ENCODE data around the gene CCN5. TPM values are rescaled to one million over a fixed set of nuclear protein-coding genes. Genes with fewer than 3 reads are reported as not detected.

Gene CCN5
- total and polyA plus RNA-seq, 9 donors = 47.4 to 296 (median 183) TPM

- Histone ChIP-seq H3K27ac (no peak overlapping the region), H3K4me1 (ENCODE audit: insufficient read depth) (peaks cover 2% of the 10 kb centered on the region), H3K27me3 (no peaks in the 10 kb centered on the region), H3K4me3 (no peak overlapping the region), H3K36me3 (no peaks in the 10 kb centered on the region), H3K9me3 (no peaks in the 10 kb centered on the region)
- TF ChIP-seq CTCF (IDR thresholded peaks at IDR 0.05) (no peak), POLR2A (IDR thresholded peaks at IDR 0.05) (no peak)
- 62 to 68% (median 68%) methylated on average over 7 of the region's 7 CpGs for WGBS, 3 donors
- DNase-seq = peak; percentile 57 to 85 (median 64)
- intact Hi-C loops (cut with DNase I) = no loop called here
Observed at GRCh38 chr20:44738813-44739477, 23.8 kb downstream of the CCN5 start.

- Histone ChIP-seq H3K4me3 (no peak overlapping the region), H3K9me3 (no peaks in the 10 kb centered on the region), H3K27ac (no peak overlapping the region), H3K36me3 (no peaks in the 10 kb centered on the region), H3K27me3 (no peaks in the 10 kb centered on the region), H3K4me1 (ENCODE audit: insufficient read depth) (peaks cover 2% of the 10 kb centered on the region)
- DNase-seq = no peak
- no peak for TF ChIP-seq POLR2A (IDR thresholded peaks at IDR 0.05)
- TF ChIP-seq CTCF (IDR thresholded peaks at IDR 0.05) = no peak
- TF ChIP-seq EP300 (IDR thresholded peaks at IDR 0.05) = no peak
- intact Hi-C loops (cut with DNase I) = loop anchor here in 1 of 4 donors (10.0 kb wide), 1 partner anchor 225 kb away; the partner anchor contains the start of genes STK4 and TOMM34
- 70 to 78% (median 73%) methylated on average over 2 of the region's 2 CpGs for WGBS, 3 donors
Observed at GRCh38 chr20:44739942-44740341, 24.8 kb downstream of the CCN5 start.

GRCh38 chr20:44742304-44743079, 27.3 kb downstream of the CCN5 start:
- Histone ChIP-seq H3K36me3 (no peaks in the 10 kb centered on the region), H3K4me3 (no peak overlapping the region), H3K4me1 (ENCODE audit: insufficient read depth) (peaks cover 2% of the 10 kb centered on the region), H3K27ac (no peak overlapping the region), H3K27me3 (no peaks in the 10 kb centered on the region), H3K9me3 (no peaks in the 10 kb centered on the region)
- intact Hi-C loops (cut with DNase I) = loop anchor here in 1 of 4 donors (10.0 kb wide), 1 partner anchor 222 kb away; the partner anchor contains the start of genes STK4 and TOMM34
- TF ChIP-seq EP300 (IDR thresholded peaks at IDR 0.05) (no peak), CTCF (IDR thresholded peaks at IDR 0.05) (no peak), POLR2A (IDR thresholded peaks at IDR 0.05) (no peak)
- WGBS, 3 donors = 74 to 80% (median 77%) methylated on average over 14 of the region's 14 CpGs
- DNase-seq = no peak

GRCh38 chr20:44743080-44743701, 28.0 kb downstream of the CCN5 start:
- Histone ChIP-seq H3K9me3 (no peaks in the 10 kb centered on the region), H3K27me3 (no peaks in the 10 kb centered on the region), H3K4me3 (no peak overlapping the region), H3K27ac (no peak overlapping the region), H3K36me3 (no peaks in the 10 kb centered on the region), H3K4me1 (ENCODE audit: insufficient read depth) (peaks cover 2% of the 10 kb centered on the region)
- no peak for DNase-seq
- intact Hi-C loops (cut with DNase I) = loop anchor here in 1 of 4 donors (10.0 kb wide), 1 partner anchor 222 kb away; the partner anchor contains the start of genes STK4 and TOMM34
- TF ChIP-seq EP300 (IDR thresholded peaks at IDR 0.05) (no peak), POLR2A (IDR thresholded peaks at IDR 0.05) (no peak), CTCF (IDR thresholded peaks at IDR 0.05) (no peak)
- 73 to 76% (median 74%) methylated on average over 7 of the region's 7 CpGs for WGBS, 3 donors

All from ovary (tissue), 9 donors.